HG03378 (cell line): ENCODE measurements around the gene LRSAM1.

Experiments used
- ATAC-seq: cut with Tn5 transposase; IDR thresholded peaks from one replicate; pipeline ENCODE4 v1.9.1; 2021; ENCODE audit warnings: mild to moderate bottlenecking, moderate library complexity; ENCODE audit not compliant: unreplicated experiment

The LRSAM1 gene

GRCh38 chr9:127424676-127424999, 26.7 kb upstream of the LRSAM1 start:
- ATAC-seq, result peak; percentile 11

- no peak for ATAC-seq
Observed at GRCh38 chr9:127426756-127427155, 24.6 kb upstream of the LRSAM1 start.

GRCh38 chr9:127428348-127428747, 23.0 kb upstream of the LRSAM1 start:
- ATAC-seq, result no peak

GRCh38 chr9:127430415-127430814, 20.9 kb upstream of the LRSAM1 start:
- ATAC-seq, result no peak

- no peak for ATAC-seq
Observed at GRCh38 chr9:127437497-127438264, 13.6 kb upstream of the LRSAM1 start.

GRCh38 chr9:127438394-127438793, 12.9 kb upstream of the LRSAM1 start:
- no peak for ATAC-seq

GRCh38 chr9:127444283-127444920, 6.9 kb upstream of the LRSAM1 start:
- ATAC-seq, result no peak

GRCh38 chr9:127444921-127445850, 6.1 kb upstream of the LRSAM1 start:
- ATAC-seq, result no peak

- ATAC-seq, result no peak
Observed at GRCh38 chr9:127445851-127446712, 5.2 kb upstream of the LRSAM1 start.

- ATAC-seq, result no peak
Observed at GRCh38 chr9:127446713-127447415, 4.4 kb upstream of the LRSAM1 start.

- no peak for ATAC-seq
Observed at GRCh38 chr9:127447416-127448111, 3.7 kb upstream of the LRSAM1 start.

GRCh38 chr9:127448112-127448805, 3.1 kb upstream of the LRSAM1 start:
- no peak for ATAC-seq

- ATAC-seq, result no peak
Observed at GRCh38 chr9:127449332-127449966, 1.9 kb upstream of the LRSAM1 start.

- no peak for ATAC-seq
Observed at GRCh38 chr9:127450243-127450760, 1.0 kb upstream of the LRSAM1 start.

GRCh38 chr9:127451608-127451857, 223 bp downstream of the LRSAM1 start:
- peak; percentile 25 for ATAC-seq

GRCh38 chr9:127451858-127452656, 747 bp downstream of the LRSAM1 start:
- ATAC-seq, result peak; percentile 3

- no peak for ATAC-seq
Observed at GRCh38 chr9:127452691-127453090, 1.4 kb downstream of the LRSAM1 start.
